Measurements from ENCODE around the gene NINL.

The NINL gene

GRCh38 chr20:25489221-25489871, 96.0 kb downstream of the NINL start:
- TF ChIP-seq SPI1 (IDR thresholded peaks at IDR 0.05; ENCODE audit: borderline replicate concordance, low read depth) = no peak
- TF ChIP-seq CTCF (IDR thresholded peaks at IDR 0.05; ENCODE audit: insufficient read depth, low read length) = no peak
- TF ChIP-seq POLR2AphosphoS5 (IDR thresholded peaks at IDR 0.05; ENCODE audit: low read depth) = no peak
- no peak for TF ChIP-seq REST (IDR thresholded peaks at IDR 0.05; ENCODE audit: insufficient replicate concordance, low read depth)
- no peak for DNase-seq (ENCODE audit: low read depth in 1 of 2, low spot score in 1 of 2)
- Histone ChIP-seq H3K4me3 (replicated peaks; ENCODE audit: insufficient read depth, low read length) (no peak overlapping the region), H3K27me3 (ENCODE audit: insufficient read depth, poor library complexity, severe bottlenecking) (peaks cover 19% of the 10 kb centered on the region), H3K27ac (replicated peaks) (no peak overlapping the region)

- no peak overlapping the region for H3K27ac ChIP-seq (replicated peaks)
- no peak for DNase-seq (ENCODE audit: low read depth in 1 of 2, low spot score in 1 of 2)
- no peak overlapping the region for H3K4me3 ChIP-seq (replicated peaks; ENCODE audit: insufficient read depth, low read length)
- H3K27me3 ChIP-seq (ENCODE audit: insufficient read depth, poor library complexity, severe bottlenecking) = peaks cover 19% of the 10 kb centered on the region
- TF ChIP-seq REST (IDR thresholded peaks at IDR 0.05; ENCODE audit: insufficient replicate concordance, low read depth) (no peak), CTCF (IDR thresholded peaks at IDR 0.05; ENCODE audit: insufficient read depth, low read length) (no peak), SPI1 (IDR thresholded peaks at IDR 0.05; ENCODE audit: borderline replicate concordance, low read depth) (no peak), GABPA (IDR thresholded peaks at IDR 0.05; ENCODE audit: low read depth) (no peak), POLR2AphosphoS5 (IDR thresholded peaks at IDR 0.05; ENCODE audit: low read depth) (no peak)
Observed at GRCh38 chr20:25487975-25488374, 97.4 kb downstream of the NINL start.

GRCh38 chr20:25487306-25487705, 98.0 kb downstream of the NINL start:
- Histone ChIP-seq H3K27ac (replicated peaks) (no peak overlapping the region), H3K4me3 (replicated peaks; ENCODE audit: insufficient read depth, low read length) (no peak overlapping the region), H3K27me3 (ENCODE audit: insufficient read depth, poor library complexity, severe bottlenecking) (peaks cover 19% of the 10 kb centered on the region)
- TF ChIP-seq POLR2AphosphoS5 (IDR thresholded peaks at IDR 0.05; ENCODE audit: low read depth) (no peak), SPI1 (IDR thresholded peaks at IDR 0.05; ENCODE audit: borderline replicate concordance, low read depth) (no peak), CTCF (IDR thresholded peaks at IDR 0.05; ENCODE audit: insufficient read depth, low read length) (no peak)
- DNase-seq (ENCODE audit: low read depth in 1 of 2, low spot score in 1 of 2) = no peak

GRCh38 chr20:25486377-25486776, 99.0 kb downstream of the NINL start:
- peaks cover 19% of the 10 kb centered on the region for H3K27me3 ChIP-seq (ENCODE audit: insufficient read depth, poor library complexity, severe bottlenecking)
- no peak overlapping the region for H3K27ac ChIP-seq (replicated peaks)
- no peak overlapping the region for H3K4me3 ChIP-seq (replicated peaks; ENCODE audit: insufficient read depth, low read length)
- no peak for DNase-seq (ENCODE audit: low read depth in 1 of 2, low spot score in 1 of 2)
- TF ChIP-seq REST (IDR thresholded peaks at IDR 0.05; ENCODE audit: insufficient replicate concordance, low read depth) (no peak), POLR2AphosphoS5 (IDR thresholded peaks at IDR 0.05; ENCODE audit: low read depth) (no peak), GABPA (IDR thresholded peaks at IDR 0.05; ENCODE audit: low read depth) (no peak), SPI1 (IDR thresholded peaks at IDR 0.05; ENCODE audit: borderline replicate concordance, low read depth) (no peak), CTCF (IDR thresholded peaks at IDR 0.05; ENCODE audit: insufficient read depth, low read length) (no peak)

Measured in HL-60 (cell line).